BJ (cell line): ENCODE measurements around the gene NPTX1. TPM values are rescaled to one million over a fixed set of nuclear protein-coding genes. Genes with fewer than 3 reads are reported as not detected.

Experiments
- CTCF ChIA-PET: fragments of 350-600 bp; formaldehyde crosslinking; extraction: SDS; loops from one replicate; lab custom pipeline; 2021; ENCODE audit warnings: antibody characterized with exemption, inconsistent platforms; lab: Yijun Ruan, JAX
- POLR2A ChIA-PET: fragments of 300-600 bp; sonication (Branson Sonifier 250); formaldehyde crosslinking; extraction: SDS; loops from one replicate; lab custom pipeline; 2021; ENCODE audit warnings: antibody characterized with exemption; lab: Charles Lee
- DNase-seq: peaks from one replicate; pipeline ENCODE4 v3.0.0-alpha.2; 2011; ENCODE audit warnings: low read depth
- H3K27me3 ChIP-seq: 2 replicates; pipeline ENCODE4 v1.6.0; 2011; ENCODE audit warnings: low read length; ENCODE audit not compliant: control insufficient read depth, insufficient read depth
- H3K36me3 ChIP-seq: 2 replicates; pipeline ENCODE4 v1.5.1; 2011; ENCODE audit warnings: low read length; ENCODE audit not compliant: control insufficient read depth, insufficient read depth
- H3K4me3 ChIP-seq: 2 replicates; pipeline ENCODE4 v1.5.1; 2011; ENCODE audit warnings: low read depth, mild to moderate bottlenecking, control low read depth, low read length
- CTCF ChIP-seq: IDR thresholded peaks from 2 replicates; pipeline ENCODE4 v1.5.1; 2011; ENCODE audit warnings: low read depth, mild to moderate bottlenecking, control low read depth, inconsistent platforms, low read length, moderate library complexity; ENCODE audit not compliant: insufficient read depth
- polyA plus RNA-seq: library from polyadenylated mRNA; depleted of rRNA; stranded (reverse); fragments of >200 nt; gene quantifications from 2 replicates; pipeline ENCODE4 v1.2.3, GENCODE V29; 2011

The NPTX1 gene
- polyA plus RNA-seq, 1 experiment: 0.43 TPM

DNA sequence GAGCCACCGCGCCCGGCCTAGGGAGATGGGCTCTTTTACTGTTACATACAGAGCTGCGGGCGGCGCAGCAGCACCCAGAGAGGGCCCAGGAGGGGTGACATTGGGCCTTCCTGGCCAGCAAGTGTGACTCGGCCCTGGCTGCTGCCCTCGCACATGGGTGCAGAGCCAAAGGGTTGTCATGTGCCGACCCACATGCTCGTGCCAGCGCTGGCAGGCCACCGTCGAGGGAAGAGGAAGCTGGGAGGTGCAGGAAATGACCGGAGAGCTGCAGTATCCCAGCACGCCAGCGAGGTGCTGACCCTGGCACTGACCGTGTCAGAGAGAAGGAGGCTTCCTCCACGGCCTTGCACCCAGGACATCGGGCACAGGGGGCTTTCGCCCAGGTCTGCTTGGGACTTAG, 53.4 kb downstream of the NPTX1 start:
- ChIA-PET CTCF (interaction anchor here (0.9 to 6.7 kb wide), 4 partner anchors 44 to 558 kb away, joined by 3 to 79 read pairs (median 6); no protein-coding TSS in a partner anchor), POLR2A (no interaction called here)
- H3K36me3 ChIP-seq: peaks cover 6% of the 10 kb centered on the region; the same call in 1 of the 2 replicates
- H3K27me3 ChIP-seq: no peaks in the 10 kb centered on the region
- no peak overlapping the region for H3K4me3 ChIP-seq
- no peak for DNase-seq
- no peak for TF ChIP-seq CTCF

GRCh38 chr17:80422276-80422675, 54.1 kb downstream of the NPTX1 start:
- H3K27me3 ChIP-seq: no peaks in the 10 kb centered on the region
- no peak overlapping the region for H3K4me3 ChIP-seq
- ChIA-PET POLR2A (no interaction called here), CTCF (interaction anchor here (1.2 kb wide), 1 partner anchor 548 kb away, joined by 4 read pairs; no protein-coding TSS in a partner anchor)
- no peak for TF ChIP-seq CTCF
- peaks cover 4% of the 10 kb centered on the region; the same call in 1 of the 2 replicates for H3K36me3 ChIP-seq
- no peak for DNase-seq

- no peak for TF ChIP-seq CTCF
- H3K27me3 ChIP-seq: no peaks in the 10 kb centered on the region
- POLR2A ChIA-PET: no interaction called here
- CTCF ChIA-PET: no interaction called here
- H3K36me3 ChIP-seq: peaks cover 3% of the 10 kb centered on the region; the same call in 1 of the 2 replicates
- no peak overlapping the region for H3K4me3 ChIP-seq
- DNase-seq: no peak
Measured at GRCh38 chr17:80421381-80422090, 54.9 kb downstream of the NPTX1 start.

DNA sequence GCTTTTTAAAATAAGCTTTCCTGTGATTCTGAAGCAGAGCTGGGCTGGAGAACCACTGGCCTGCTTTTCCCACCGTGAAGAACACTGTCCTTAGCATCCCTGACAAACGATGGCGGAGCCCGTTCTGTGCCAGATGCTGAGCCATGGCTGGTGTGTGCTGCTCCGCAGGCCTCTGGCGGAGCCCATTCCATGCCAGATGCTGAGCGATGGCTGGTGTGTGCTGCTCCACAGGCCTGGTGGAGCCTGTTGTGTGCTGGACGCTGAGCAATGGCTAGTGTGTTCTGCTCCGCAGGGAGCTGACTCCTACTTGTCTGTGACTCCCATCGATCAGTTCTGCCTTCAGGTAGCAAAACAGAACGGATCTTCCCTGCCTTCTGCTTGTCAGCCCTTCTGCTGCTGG, 57.2 kb downstream of the NPTX1 start:
- Histone ChIP-seq H3K27me3 (no peaks in the 10 kb centered on the region), H3K4me3 (no peak overlapping the region), H3K36me3 (peaks cover 3% of the 10 kb centered on the region; the same call in 1 of the 2 replicates)
- ChIA-PET POLR2A (no interaction called here), CTCF (interaction anchor here (0.7 kb wide), 1 partner anchor 440 kb away, joined by 3 read pairs; no protein-coding TSS in a partner anchor)
- TF ChIP-seq CTCF: no peak
- no peak for DNase-seq

GRCh38 chr17:80418589-80418988, 57.8 kb downstream of the NPTX1 start:
- ChIA-PET CTCF (interaction anchor here (1.6 kb wide), 1 partner anchor 9 kb away, joined by 6 read pairs; no protein-coding TSS in a partner anchor), POLR2A (no interaction called here)
- no peak for TF ChIP-seq CTCF
- no peak for DNase-seq
- H3K4me3 ChIP-seq: no peak overlapping the region
- no peaks in the 10 kb centered on the region for H3K27me3 ChIP-seq
- H3K36me3 ChIP-seq: peaks cover 3% of the 10 kb centered on the region; the same call in 1 of the 2 replicates
